SU-DHL-6 (cell line): ENCODE measurements around the gene FXYD3.

Experiments
- EZH2phosphoT487 ChIP-seq: fragments of 200-600 bp; sonication (generic), shearing (Covaris generic); conservative IDR thresholded peaks from 2 replicates; pipeline ENCODE4 v1.6.1; 2018; ENCODE audit warnings: mild to moderate bottlenecking, antibody characterized with exemption, low read length, moderate library complexity, mixed read lengths
- TF ChIP-seq, protein P1 (sequence below): fragments of 200-600 bp; sonication (generic); IDR thresholded peaks from one replicate; pipeline ENCODE4 v1.5.1; 2017; ENCODE audit warnings: antibody characterized with exemption, mild to moderate bottlenecking, low read length, moderate library complexity; ENCODE audit not compliant: insufficient read depth, poor library complexity, severe bottlenecking

DNA sequence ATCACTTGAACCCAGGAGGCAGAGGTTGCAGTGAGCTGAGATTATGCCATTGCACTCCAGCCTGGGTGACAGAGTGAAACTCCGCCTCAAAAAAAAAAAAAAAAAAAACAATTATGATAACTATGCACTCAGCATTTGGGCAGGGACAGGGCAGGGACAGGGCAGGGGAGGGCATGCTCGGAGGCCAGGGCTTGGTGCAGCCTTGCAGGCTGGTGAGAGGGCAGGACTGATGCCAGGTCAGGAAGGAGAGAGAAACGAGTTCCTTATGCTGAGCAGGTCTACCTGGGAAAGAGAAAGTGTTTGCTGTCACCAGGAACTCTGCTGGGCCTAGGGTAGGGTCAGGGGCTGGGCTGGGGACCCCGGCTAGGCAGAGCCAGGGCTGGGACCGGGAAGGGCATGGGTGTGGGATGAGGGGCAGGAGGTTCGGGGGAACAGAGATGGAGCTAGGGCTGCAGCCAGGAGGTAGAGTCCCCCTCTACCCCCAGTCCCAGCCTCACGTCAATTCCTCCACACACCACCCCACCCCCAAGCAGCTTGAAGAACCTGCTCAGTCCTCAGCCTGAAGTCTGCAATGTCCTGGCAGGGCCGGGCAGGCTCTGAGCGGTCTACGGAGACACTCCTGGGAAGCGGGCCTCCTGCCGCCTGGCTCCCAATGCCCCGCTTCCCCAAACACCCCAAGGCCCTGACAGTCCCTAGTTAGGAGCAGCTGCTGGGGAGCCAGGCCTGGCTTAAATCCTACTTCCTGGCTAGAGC, 2.8 kb downstream of the FXYD3 start:
- TF ChIP-seq, protein P1, sequence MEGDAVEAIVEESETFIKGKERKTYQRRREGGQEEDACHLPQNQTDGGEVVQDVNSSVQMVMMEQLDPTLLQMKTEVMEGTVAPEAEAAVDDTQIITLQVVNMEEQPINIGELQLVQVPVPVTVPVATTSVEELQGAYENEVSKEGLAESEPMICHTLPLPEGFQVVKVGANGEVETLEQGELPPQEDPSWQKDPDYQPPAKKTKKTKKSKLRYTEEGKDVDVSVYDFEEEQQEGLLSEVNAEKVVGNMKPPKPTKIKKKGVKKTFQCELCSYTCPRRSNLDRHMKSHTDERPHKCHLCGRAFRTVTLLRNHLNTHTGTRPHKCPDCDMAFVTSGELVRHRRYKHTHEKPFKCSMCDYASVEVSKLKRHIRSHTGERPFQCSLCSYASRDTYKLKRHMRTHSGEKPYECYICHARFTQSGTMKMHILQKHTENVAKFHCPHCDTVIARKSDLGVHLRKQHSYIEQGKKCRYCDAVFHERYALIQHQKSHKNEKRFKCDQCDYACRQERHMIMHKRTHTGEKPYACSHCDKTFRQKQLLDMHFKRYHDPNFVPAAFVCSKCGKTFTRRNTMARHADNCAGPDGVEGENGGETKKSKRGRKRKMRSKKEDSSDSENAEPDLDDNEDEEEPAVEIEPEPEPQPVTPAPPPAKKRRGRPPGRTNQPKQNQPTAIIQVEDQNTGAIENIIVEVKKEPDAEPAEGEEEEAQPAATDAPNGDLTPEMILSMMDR = no peak
- TF ChIP-seq EZH2phosphoT487 = no peak
